HL-60 (cell line): Measurements from ENCODE around the gene TMEM217.
"Not testable (repeated sequence)": the region's sequence is repeated elsewhere in the genome, so short reads cannot be mapped to it uniquely, and the experiment has no call there.

Experiments used
- DNase-seq, 2 experiments: peaks; one replicate each; pipeline ENCODE4 v3.0.0-alpha.2; 2010 to 2020; ENCODE audit warnings: low read depth in 1 of 2, low spot score in 1 of 2
- H3K27ac ChIP-seq: fragments of 250-450 bp; sonication (Bioruptor Pico); replicated peaks from 2 replicates; pipeline ENCODE4 v1.5.1; 2020; ENCODE audit warnings: mild to moderate bottlenecking, moderate library complexity
- H3K27me3 ChIP-seq: fragments of 250-450 bp; sonication (Bioruptor Pico); 2 replicates; pipeline ENCODE4 v1.5.1; 2021; ENCODE audit warnings: mild to moderate bottlenecking, moderate library complexity; ENCODE audit not compliant: insufficient read depth, poor library complexity, severe bottlenecking
- H3K4me3 ChIP-seq: replicated peaks from 2 replicates; pipeline ENCODE4 v1.5.1; 2011; ENCODE audit warnings: mild to moderate bottlenecking, control low read depth, low read length; ENCODE audit not compliant: insufficient read depth
- CTCF ChIP-seq: IDR thresholded peaks from one replicate; pipeline ENCODE4 v1.5.1; 2011; ENCODE audit warnings: low read length, control low read depth, inconsistent platforms; ENCODE audit not compliant: insufficient read depth
- GABPA ChIP-seq: IDR thresholded peaks from 2 replicates; pipeline ENCODE4 v1.6.1; 2012; ENCODE audit warnings: low read depth
- POLR2AphosphoS5 ChIP-seq: IDR thresholded peaks from 2 replicates; pipeline ENCODE4 v1.6.1; 2012; ENCODE audit warnings: low read depth
- REST ChIP-seq: IDR thresholded peaks from 2 replicates; pipeline ENCODE4 v1.6.1; 2012; ENCODE audit warnings: low read depth; ENCODE audit not compliant: insufficient replicate concordance
- SPI1 ChIP-seq: IDR thresholded peaks from 2 replicates; pipeline ENCODE4 v1.6.1; 2012; ENCODE audit warnings: low read depth, mild to moderate bottlenecking, borderline replicate concordance

The TMEM217 gene

GRCh38 chr6:37302086-37302686, 44.2 kb upstream of the TMEM217 start:
- Histone ChIP-seq H3K4me3 (no peak overlapping the region), H3K27ac (no peak overlapping the region), H3K27me3 (no peaks in the 10 kb centered on the region)
- DNase-seq: no peak
- TF ChIP-seq CTCF: no peak
- peak; percentile 29; the same call in 1 of the 2 replicates for TF ChIP-seq POLR2AphosphoS5
- no peak for TF ChIP-seq SPI1

GRCh38 chr6:37299990-37300389, 42.0 kb upstream of the TMEM217 start:
- Histone ChIP-seq H3K27me3 (no peaks in the 10 kb centered on the region), H3K27ac (no peak overlapping the region), H3K4me3 (no peak overlapping the region)
- DNase-seq: no peak
- no peak for TF ChIP-seq CTCF
- TF ChIP-seq GABPA: no peak
- no peak for TF ChIP-seq SPI1

GRCh38 chr6:37298958-37299357, 41.0 kb upstream of the TMEM217 start:
- H3K27ac ChIP-seq: no peak overlapping the region
- TF ChIP-seq SPI1 (no peak), GABPA (no peak), CTCF (no peak), REST (no peak), POLR2AphosphoS5 (no peak)
- H3K27me3 ChIP-seq: no peaks in the 10 kb centered on the region
- H3K4me3 ChIP-seq: no peak overlapping the region
- no peak for DNase-seq

- not testable (repeated sequence) for H3K27me3 ChIP-seq, DNase-seq
Observed at GRCh38 chr6:37297637-37298036, 39.7 kb upstream of the TMEM217 start.

GRCh38 chr6:37293426-37293825, 35.5 kb upstream of the TMEM217 start:
- DNase-seq: no peak

More at GRCh38 chr6:37297637-37298036, 39.7 kb upstream of the TMEM217 start:
- H3K4me3 ChIP-seq, H3K27ac ChIP-seq: not testable (repeated sequence)

More at GRCh38 chr6:37293426-37293825, 35.5 kb upstream of the TMEM217 start:
- no peak overlapping the region for H3K4me3 ChIP-seq
- H3K27ac ChIP-seq: no peak overlapping the region
- no peak for TF ChIP-seq SPI1
- no peak for TF ChIP-seq POLR2AphosphoS5
- no peak for TF ChIP-seq GABPA
- TF ChIP-seq REST: no peak
- TF ChIP-seq CTCF: no peak
- no peaks in the 10 kb centered on the region for H3K27me3 ChIP-seq
